H9 (cell line): ENCODE measurements around the gene C1S. TPM values are rescaled to one million over a fixed set of nuclear protein-coding genes. Genes with fewer than 3 reads are reported as not detected.

Source experiments
- DNase-seq: peaks from one replicate; pipeline ENCODE4 v3.0.0-alpha.2; 2017
- H2AFZ ChIP-seq: one replicate; pipeline ENCODE4 v1.6.1; 2013; ENCODE audit warnings: mild to moderate bottlenecking, low read length, control low read depth, moderate library complexity
- H2AK5ac ChIP-seq: 2 replicates; pipeline ENCODE4 v1.6.1; 2013; ENCODE audit warnings: low read length, control low read depth, mixed read lengths; ENCODE audit not compliant: insufficient read length
- H2BK120ac ChIP-seq: one replicate; pipeline ENCODE4 v1.6.1; 2013; ENCODE audit warnings: low read depth, mild to moderate bottlenecking, low read length, control low read depth, inconsistent platforms; ENCODE audit not compliant: poor library complexity, severe bottlenecking
- H2BK12ac ChIP-seq: 2 replicates; pipeline ENCODE4 v1.6.1; 2013; ENCODE audit warnings: low read length, control low read depth, mixed read lengths, low read depth; ENCODE audit not compliant: insufficient read length
- H2BK15ac ChIP-seq: 2 replicates; pipeline ENCODE4 v1.6.1; 2013; ENCODE audit warnings: low read depth, low read length, control low read depth
- H2BK20ac ChIP-seq: one replicate; pipeline ENCODE4 v1.6.1; 2013; ENCODE audit warnings: low read depth, mild to moderate bottlenecking, low read length, control low read depth, inconsistent platforms; ENCODE audit not compliant: poor library complexity, severe bottlenecking
- H2BK5ac ChIP-seq: 2 replicates; pipeline ENCODE4 v1.6.1; 2013; ENCODE audit warnings: low read length, control low read depth, mixed read lengths; ENCODE audit not compliant: insufficient read length
- H3K14ac ChIP-seq: 2 replicates; pipeline ENCODE4 v1.6.1; 2013; ENCODE audit warnings: low read length, control low read depth; ENCODE audit not compliant: insufficient read depth
- H3K18ac ChIP-seq: 2 replicates; pipeline ENCODE4 v1.6.1; 2013; ENCODE audit warnings: low read depth, mild to moderate bottlenecking, mixed read lengths, low read length, control low read depth; ENCODE audit not compliant: insufficient read length
- H3K23ac ChIP-seq: 2 replicates; pipeline ENCODE4 v1.6.1; 2013; ENCODE audit warnings: low read length, control low read depth, mixed read lengths, low read depth; ENCODE audit not compliant: insufficient read length
- H3K23me2 ChIP-seq: 2 replicates; pipeline ENCODE4 v1.6.1; 2013; ENCODE audit warnings: low read depth, mild to moderate bottlenecking, mixed read lengths, low read length, control low read depth; ENCODE audit not compliant: insufficient read length, poor library complexity, severe bottlenecking
- H3K27ac ChIP-seq: 2 replicates; pipeline ENCODE4 v1.5.1; 2013; ENCODE audit warnings: low read length, control low read depth, mixed read lengths, low read depth; ENCODE audit not compliant: insufficient read length
- H3K27me3 ChIP-seq: 2 replicates; pipeline ENCODE4 v1.6.1; 2013; ENCODE audit warnings: low read length, control low read depth, inconsistent platforms; ENCODE audit not compliant: insufficient read depth
- H3K4ac ChIP-seq: 2 replicates; pipeline ENCODE4 v1.6.1; 2013; ENCODE audit warnings: low read depth, mild to moderate bottlenecking, control low read depth, inconsistent platforms, low read length, moderate library complexity
- H3K4me1 ChIP-seq: 2 replicates; pipeline ENCODE4 v1.6.1; 2013; ENCODE audit warnings: low read length, control low read depth, inconsistent platforms; ENCODE audit not compliant: insufficient read depth
- H3K4me2 ChIP-seq: 2 replicates; pipeline ENCODE4 v1.6.1; 2013; ENCODE audit warnings: low read length, control low read depth, mixed read lengths; ENCODE audit not compliant: insufficient read length, insufficient read depth
- H3K56ac ChIP-seq: 2 replicates; pipeline ENCODE4 v1.6.1; 2013; ENCODE audit warnings: low read depth, mild to moderate bottlenecking, mixed read lengths, low read length, control low read depth; ENCODE audit not compliant: insufficient read length
- H3K79me1 ChIP-seq: 2 replicates; pipeline ENCODE4 v1.6.1; 2013; ENCODE audit warnings: low read depth, mild to moderate bottlenecking, moderate library complexity, low read length, control low read depth, inconsistent platforms; ENCODE audit not compliant: insufficient read depth, poor library complexity, severe bottlenecking
- H3K79me2 ChIP-seq: 2 replicates; pipeline ENCODE4 v1.6.1; 2013; ENCODE audit warnings: low read length, control low read depth, inconsistent platforms; ENCODE audit not compliant: insufficient read depth
- H3K9ac ChIP-seq: 2 replicates; pipeline ENCODE4 v1.6.1; 2013; ENCODE audit warnings: low read length, control low read depth, mixed read lengths; ENCODE audit not compliant: insufficient read length; ENCODE audit errors: extremely low read depth
- H3K9me3 ChIP-seq: one replicate; pipeline ENCODE4 v1.6.1; 2013; ENCODE audit warnings: low read depth, low read length, inconsistent platforms; ENCODE audit not compliant: control insufficient read depth
- H3T11ph ChIP-seq: one replicate; pipeline ENCODE4 v1.6.1; 2013; ENCODE audit warnings: mild to moderate bottlenecking, low read length, control low read depth, inconsistent platforms
- H4K20me1 ChIP-seq: one replicate; pipeline ENCODE4 v1.6.1; 2013; ENCODE audit not compliant: control insufficient read depth, insufficient read length, insufficient read depth
- H4K5ac ChIP-seq: 2 replicates; pipeline ENCODE4 v1.6.1; 2013; ENCODE audit warnings: low read depth, mild to moderate bottlenecking, mixed read lengths, low read length, control low read depth; ENCODE audit not compliant: insufficient read length
- H4K8ac ChIP-seq: replicated peaks from 2 replicates; pipeline ENCODE4 v1.6.1; 2013; ENCODE audit warnings: low read length, control low read depth, mixed read lengths, low read depth; ENCODE audit not compliant: insufficient read length
- H4K91ac ChIP-seq: 2 replicates; pipeline ENCODE4 v1.6.1; 2013; ENCODE audit warnings: low read depth, mild to moderate bottlenecking, moderate library complexity, mixed read lengths, low read length, control low read depth; ENCODE audit not compliant: insufficient read length
- H3K27ac Mint-ChIP-seq, 3 experiments: 2 replicates in 2 of 3; 3 replicates in 1 of 3; pipeline ENCODE4 v1.8.0; 2020 to 2021; ENCODE audit warnings: mixed read lengths in 3 of 3, mild to moderate bottlenecking in 1 of 3, moderate library complexity in 1 of 3
- H3K27me3 Mint-ChIP-seq: 2 replicates; pipeline ENCODE4 v1.8.0; 2021; ENCODE audit warnings: low read depth, mild to moderate bottlenecking, moderate library complexity, mixed read lengths
- H3K36me3 Mint-ChIP-seq, 3 experiments: 2 replicates in 2 of 3; 3 replicates in 1 of 3; pipeline ENCODE4 v1.8.0; 2020 to 2021; ENCODE audit warnings: low read depth in 3 of 3, mixed read lengths in 3 of 3; ENCODE audit not compliant: insufficient read depth in 1 of 3
- H3K4me1 Mint-ChIP-seq, 2 experiments: 2 replicates each; pipeline ENCODE4 v1.8.0; 2020; ENCODE audit warnings: mixed read lengths in 2 of 2
- H3K4me3 Mint-ChIP-seq, 2 experiments: 2 replicates in 1 of 2; 3 replicates in 1 of 2; pipeline ENCODE4 v1.8.0; 2020 to 2021; ENCODE audit warnings: mild to moderate bottlenecking in 2 of 2, mixed read lengths in 2 of 2, moderate library complexity in 1 of 2
- H3K9me3 Mint-ChIP-seq, 2 experiments: 2 replicates in 1 of 2; 3 replicates in 1 of 2; pipeline ENCODE4 v1.8.0; 2020; ENCODE audit warnings: mild to moderate bottlenecking in 2 of 2, mixed read lengths in 2 of 2, moderate library complexity in 1 of 2
- WGBS: extraction: QIAGEN DNeasy Blood & Tissue Kit; methylation state at CpG from one replicate; pipeline ENCODE4 v1.1.7; 2013; ENCODE audit warnings: missing lambda C conversion rate, low lambda C conversion rate, mixed read lengths; ENCODE audit not compliant: insufficient read length; ENCODE audit errors: extremely low coverage; 5-methylcytosine and 5-hydroxymethylcytosine counted together
- total RNA-seq: library from RNA; stranded (reverse); gene quantifications from 2 replicates; pipeline ENCODE4 v1.2.1, GENCODE V29; 2021
- TF ChIP-seq, protein P1 (sequence below): fragments of 200-600 bp; sonication (generic); conservative IDR thresholded peaks from 3 replicates; pipeline ENCODE4 v1.8.0; 2021; ENCODE audit warnings: antibody characterized with exemption, mild to moderate bottlenecking

Gene C1S
- total RNA-seq, 1 experiment from 2014 or later = 4.2 TPM

GRCh38 chr12:7093892-7094291, 33.4 kb downstream of the C1S start:
- H3K4me1 Mint-ChIP-seq = peaks cover 33 to 34% of the 10 kb centered on the region in 2 experiments
- no peak for DNase-seq
- peaks cover 10% of the 10 kb centered on the region for H3K27me3 Mint-ChIP-seq
- Histone ChIP-seq H3K79me2 (no peaks in the 10 kb centered on the region), H3K27ac (no peak overlapping the region), H3K18ac (no peak overlapping the region), H3K4me2 (no peak overlapping the region), H3K4ac (no peak overlapping the region), H2BK120ac (no peak overlapping the region), H3K23me2 (peaks cover 4% of the 10 kb centered on the region), H3K9ac (no peak overlapping the region), H2AK5ac (no peak overlapping the region), H3K14ac (no peak overlapping the region), H3T11ph (no peak overlapping the region), H2BK15ac (no peak overlapping the region), H2BK20ac (no peak overlapping the region), H3K79me1 (no peaks in the 10 kb centered on the region), H3K27me3 (no peaks in the 10 kb centered on the region; the same call in 1 of the 2 replicates), H2BK5ac (no peak overlapping the region), H4K5ac (no peak overlapping the region), H2AFZ (no peak overlapping the region), H2BK12ac (no peak overlapping the region), H3K4me1 (peaks cover 16% of the 10 kb centered on the region; the same call in 1 of the 2 replicates), H4K20me1 (no peaks in the 10 kb centered on the region), H4K8ac (no peak overlapping the region), H3K9me3 (no peaks in the 10 kb centered on the region), H3K23ac (no peak overlapping the region), H4K91ac (no peak overlapping the region), H3K56ac (no peak overlapping the region)
- TF ChIP-seq, protein P1, sequence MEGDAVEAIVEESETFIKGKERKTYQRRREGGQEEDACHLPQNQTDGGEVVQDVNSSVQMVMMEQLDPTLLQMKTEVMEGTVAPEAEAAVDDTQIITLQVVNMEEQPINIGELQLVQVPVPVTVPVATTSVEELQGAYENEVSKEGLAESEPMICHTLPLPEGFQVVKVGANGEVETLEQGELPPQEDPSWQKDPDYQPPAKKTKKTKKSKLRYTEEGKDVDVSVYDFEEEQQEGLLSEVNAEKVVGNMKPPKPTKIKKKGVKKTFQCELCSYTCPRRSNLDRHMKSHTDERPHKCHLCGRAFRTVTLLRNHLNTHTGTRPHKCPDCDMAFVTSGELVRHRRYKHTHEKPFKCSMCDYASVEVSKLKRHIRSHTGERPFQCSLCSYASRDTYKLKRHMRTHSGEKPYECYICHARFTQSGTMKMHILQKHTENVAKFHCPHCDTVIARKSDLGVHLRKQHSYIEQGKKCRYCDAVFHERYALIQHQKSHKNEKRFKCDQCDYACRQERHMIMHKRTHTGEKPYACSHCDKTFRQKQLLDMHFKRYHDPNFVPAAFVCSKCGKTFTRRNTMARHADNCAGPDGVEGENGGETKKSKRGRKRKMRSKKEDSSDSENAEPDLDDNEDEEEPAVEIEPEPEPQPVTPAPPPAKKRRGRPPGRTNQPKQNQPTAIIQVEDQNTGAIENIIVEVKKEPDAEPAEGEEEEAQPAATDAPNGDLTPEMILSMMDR = no peak
- H3K36me3 Mint-ChIP-seq = peaks cover 9 to 14% (median 10%) of the 10 kb centered on the region in 3 experiments; a peak in 6 of 7 replicates
- no peak overlapping the region for H3K4me3 Mint-ChIP-seq
- H3K9me3 Mint-ChIP-seq = no peaks in the 10 kb centered on the region
- WGBS = no CpG with 5 or more reads among the region's 10 CpGs
- no peak overlapping the region for H3K27ac Mint-ChIP-seq
